Measurements from ENCODE around the gene STK32A.

STK32A gene

GRCh38 chr5:147339313-147339712 lies 104.5 kb downstream of the STK32A start:
- no peak for TF ChIP-seq CTCF (conservative IDR thresholded peaks at IDR 0.05; ENCODE audit: low read length)
- no peak for TF ChIP-seq EZH2phosphoT487 (IDR thresholded peaks at IDR 0.05; ENCODE audit: borderline replicate concordance)
- Histone ChIP-seq H3K9ac (ENCODE audit: low read depth, low read length, poor library complexity, severe bottlenecking) (no peak overlapping the region), H3K9me3 (ENCODE audit: insufficient read depth, low read depth, low read length) (no peaks in the 10 kb centered on the region), H3K4me3 (ENCODE audit: low read length, poor library complexity, severe bottlenecking) (no peak overlapping the region), H4K20me1 (ENCODE audit: insufficient read depth, low read length, poor library complexity, severe bottlenecking) (no peaks in the 10 kb centered on the region), H3K27me3 (ENCODE audit: insufficient read depth, low read length, poor library complexity, severe bottlenecking) (no peaks in the 10 kb centered on the region), H3K79me2 (ENCODE audit: insufficient read depth, low read length) (no peaks in the 10 kb centered on the region), H2AFZ (ENCODE audit: low read length) (no peak overlapping the region), H3K4me1 (ENCODE audit: insufficient read depth, low read length, poor library complexity, severe bottlenecking) (no peaks in the 10 kb centered on the region), H3F3A (ENCODE audit: low read depth) (no peaks in the 10 kb centered on the region), H3K9me2 (replicated peaks; ENCODE audit: low read depth, low read length) (no peaks in the 10 kb centered on the region), H3K36me3 (ENCODE audit: insufficient read depth, low read length) (no peaks in the 10 kb centered on the region), H3K4me2 (ENCODE audit: low read depth, low read length, poor library complexity, severe bottlenecking) (no peak overlapping the region)

GRCh38 chr5:147340941-147341340 lies 106.1 kb downstream of the STK32A start:
- Histone ChIP-seq H3K4me3 (ENCODE audit: low read length, poor library complexity, severe bottlenecking) (no peak overlapping the region), H4K20me1 (ENCODE audit: insufficient read depth, low read length, poor library complexity, severe bottlenecking) (no peaks in the 10 kb centered on the region), H3K4me2 (ENCODE audit: low read depth, low read length, poor library complexity, severe bottlenecking) (no peak overlapping the region), H3K9me2 (replicated peaks; ENCODE audit: low read depth, low read length) (no peaks in the 10 kb centered on the region), H3K9ac (ENCODE audit: low read depth, low read length, poor library complexity, severe bottlenecking) (no peak overlapping the region), H3K9me3 (ENCODE audit: insufficient read depth, low read depth, low read length) (no peaks in the 10 kb centered on the region), H3K27me3 (ENCODE audit: insufficient read depth, low read length, poor library complexity, severe bottlenecking) (no peaks in the 10 kb centered on the region), H3K4me1 (ENCODE audit: insufficient read depth, low read length, poor library complexity, severe bottlenecking) (no peaks in the 10 kb centered on the region), H3K36me3 (ENCODE audit: insufficient read depth, low read length) (no peaks in the 10 kb centered on the region), H3K79me2 (ENCODE audit: insufficient read depth, low read length) (no peaks in the 10 kb centered on the region), H3F3A (ENCODE audit: low read depth) (no peaks in the 10 kb centered on the region), H2AFZ (ENCODE audit: low read length) (no peak overlapping the region)
- no peak for TF ChIP-seq EZH2phosphoT487 (IDR thresholded peaks at IDR 0.05; ENCODE audit: borderline replicate concordance)
- TF ChIP-seq CTCF (conservative IDR thresholded peaks at IDR 0.05; ENCODE audit: low read length), result no peak

GRCh38 chr5:147341345-147341744 lies 106.5 kb downstream of the STK32A start:
- Histone ChIP-seq H3K9me2 (replicated peaks; ENCODE audit: low read depth, low read length) (no peaks in the 10 kb centered on the region), H3K36me3 (ENCODE audit: insufficient read depth, low read length) (no peaks in the 10 kb centered on the region), H3K27me3 (ENCODE audit: insufficient read depth, low read length, poor library complexity, severe bottlenecking) (no peaks in the 10 kb centered on the region), H3K9ac (ENCODE audit: low read depth, low read length, poor library complexity, severe bottlenecking) (no peak overlapping the region), H3K4me1 (ENCODE audit: insufficient read depth, low read length, poor library complexity, severe bottlenecking) (no peaks in the 10 kb centered on the region), H2AFZ (ENCODE audit: low read length) (no peak overlapping the region), H3K9me3 (ENCODE audit: insufficient read depth, low read depth, low read length) (no peaks in the 10 kb centered on the region), H3K4me3 (ENCODE audit: low read length, poor library complexity, severe bottlenecking) (no peak overlapping the region), H4K20me1 (ENCODE audit: insufficient read depth, low read length, poor library complexity, severe bottlenecking) (no peaks in the 10 kb centered on the region), H3K4me2 (ENCODE audit: low read depth, low read length, poor library complexity, severe bottlenecking) (no peak overlapping the region), H3K79me2 (ENCODE audit: insufficient read depth, low read length) (no peaks in the 10 kb centered on the region), H3F3A (ENCODE audit: low read depth) (no peaks in the 10 kb centered on the region)
- TF ChIP-seq EZH2phosphoT487 (IDR thresholded peaks at IDR 0.05; ENCODE audit: borderline replicate concordance), result no peak
- no peak for TF ChIP-seq CTCF (conservative IDR thresholded peaks at IDR 0.05; ENCODE audit: low read length)

Data from Loucy (cell line).